Left kidney (tissue), 2 donors: ENCODE data around the gene RIN1. TPM values are rescaled to one million over a fixed set of nuclear protein-coding genes. Genes with fewer than 3 reads are reported as not detected.

Experiments used
- DNase-seq: peaks from one replicate; pipeline ENCODE4 v3.0.0-alpha.2; 2013
- polyA plus RNA-seq: library from polyadenylated mRNA; unstranded; fragments of 120-200 nt; gene quantifications from one replicate; pipeline ENCODE4 v1.2.1, GENCODE V29; 2013; ENCODE audit not compliant: insufficient read length

The RIN1 gene
- polyA plus RNA-seq, 1 donor: 1.6 TPM

DNA sequence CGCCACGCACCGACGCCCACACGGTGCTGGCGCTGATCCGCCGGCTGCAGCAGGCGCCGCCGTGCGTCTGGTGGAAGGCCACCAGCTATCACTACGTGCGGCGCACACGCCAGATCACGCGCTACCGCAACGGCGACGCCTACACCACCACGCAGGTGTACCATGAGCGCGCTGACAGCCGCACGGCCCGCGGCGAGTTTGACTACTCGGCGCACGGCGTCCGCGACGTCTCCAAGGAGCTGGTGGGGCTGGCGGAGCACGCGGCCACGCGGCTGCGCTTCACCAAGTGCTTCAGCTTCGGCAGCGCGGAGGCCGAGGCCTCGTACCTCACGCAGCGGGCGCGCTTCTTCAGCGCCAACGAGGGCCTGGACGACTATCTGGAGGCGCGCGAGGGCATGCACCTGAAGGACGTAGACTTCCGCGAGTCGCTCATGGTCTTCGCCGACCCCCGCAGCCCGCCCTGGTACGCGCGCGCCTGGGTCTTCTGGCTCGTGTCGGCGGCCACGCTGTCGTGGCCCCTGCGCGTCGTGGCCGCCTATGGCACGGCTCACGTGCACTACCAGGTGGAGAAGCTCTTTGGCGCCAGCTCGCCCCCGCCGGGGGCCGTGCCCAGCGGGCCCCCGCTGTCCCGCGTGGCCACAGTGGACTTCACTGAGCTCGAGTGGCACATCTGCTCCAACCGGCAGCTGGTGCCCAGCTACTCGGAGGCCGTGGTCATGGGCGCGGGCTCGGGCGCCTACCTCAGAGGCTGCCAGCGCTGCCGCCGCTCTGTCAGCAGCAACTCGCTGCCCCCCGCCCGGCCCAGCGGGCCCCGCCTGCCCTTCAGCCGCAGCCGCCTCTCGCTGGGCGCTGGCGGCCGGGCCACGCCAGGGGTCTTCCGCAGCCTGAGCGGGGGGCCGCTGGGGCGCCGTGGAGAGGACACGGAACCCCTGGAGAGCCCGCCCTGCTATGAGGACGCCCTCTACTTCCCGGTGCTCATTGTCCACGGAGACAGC is 41.3 kb downstream of the RIN1 start:
- no peak for DNase-seq

DNA sequence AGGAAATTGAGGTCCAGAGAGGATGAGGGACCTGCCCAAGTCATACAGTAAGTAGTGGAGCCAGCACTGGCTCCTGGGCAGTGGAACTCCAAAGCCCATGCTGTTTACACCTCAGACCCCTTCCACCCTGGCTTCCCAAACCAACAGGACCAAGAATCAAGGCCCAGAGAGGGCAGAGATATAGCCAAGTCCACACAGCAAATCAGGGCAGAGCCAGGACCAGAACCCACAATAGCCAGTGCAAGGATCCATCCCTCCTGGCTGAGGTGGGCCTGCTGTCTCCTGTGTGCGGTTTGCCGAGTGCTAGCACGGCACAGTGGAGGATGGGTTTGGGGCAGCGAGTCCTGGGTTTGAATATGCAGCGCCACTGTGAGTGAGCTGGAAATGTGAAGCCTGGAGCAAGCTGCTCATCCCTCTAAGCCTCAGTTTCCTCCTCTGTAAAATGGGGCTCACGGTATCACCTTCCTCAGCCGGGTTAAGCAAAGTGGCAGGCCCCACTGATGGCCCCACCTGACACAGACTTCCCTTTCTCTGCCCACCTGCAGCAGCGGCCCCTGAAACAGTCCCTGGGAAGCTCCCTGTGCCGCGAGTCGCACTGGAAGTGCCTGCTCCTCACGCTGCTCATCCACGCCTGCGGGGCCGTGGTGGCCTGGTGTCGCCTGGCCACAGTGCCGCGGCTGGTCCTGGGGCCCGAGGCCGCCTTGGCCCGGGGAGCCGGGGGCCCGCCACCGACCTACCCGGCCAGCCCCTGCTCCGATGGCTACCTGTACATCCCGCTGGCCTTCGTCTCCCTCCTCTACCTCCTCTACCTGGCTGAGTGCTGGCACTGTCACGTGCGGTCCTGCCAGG is 42.2 kb downstream of the RIN1 start:
- no peak for DNase-seq

DNA sequence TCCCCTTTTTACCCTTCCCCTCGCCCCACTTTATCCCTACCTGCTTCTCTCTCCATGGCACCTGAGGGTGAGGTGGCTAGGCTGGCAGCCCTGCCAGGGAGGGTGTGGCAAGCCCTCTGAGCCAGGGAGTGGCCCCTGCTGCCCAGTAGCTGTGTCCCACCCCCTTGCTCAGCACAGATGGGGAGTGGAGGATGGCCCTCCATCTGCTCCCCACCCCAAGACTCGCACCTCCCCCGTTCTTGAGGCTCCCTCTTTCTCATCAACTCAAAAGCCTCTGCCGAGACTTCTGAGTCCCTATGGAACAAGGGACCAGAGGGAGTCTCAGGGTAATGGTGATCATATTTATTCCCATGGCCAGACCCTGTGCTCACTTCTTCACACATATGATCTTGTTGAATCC is 42.9 kb downstream of the RIN1 start:
- no peak for DNase-seq

DNA sequence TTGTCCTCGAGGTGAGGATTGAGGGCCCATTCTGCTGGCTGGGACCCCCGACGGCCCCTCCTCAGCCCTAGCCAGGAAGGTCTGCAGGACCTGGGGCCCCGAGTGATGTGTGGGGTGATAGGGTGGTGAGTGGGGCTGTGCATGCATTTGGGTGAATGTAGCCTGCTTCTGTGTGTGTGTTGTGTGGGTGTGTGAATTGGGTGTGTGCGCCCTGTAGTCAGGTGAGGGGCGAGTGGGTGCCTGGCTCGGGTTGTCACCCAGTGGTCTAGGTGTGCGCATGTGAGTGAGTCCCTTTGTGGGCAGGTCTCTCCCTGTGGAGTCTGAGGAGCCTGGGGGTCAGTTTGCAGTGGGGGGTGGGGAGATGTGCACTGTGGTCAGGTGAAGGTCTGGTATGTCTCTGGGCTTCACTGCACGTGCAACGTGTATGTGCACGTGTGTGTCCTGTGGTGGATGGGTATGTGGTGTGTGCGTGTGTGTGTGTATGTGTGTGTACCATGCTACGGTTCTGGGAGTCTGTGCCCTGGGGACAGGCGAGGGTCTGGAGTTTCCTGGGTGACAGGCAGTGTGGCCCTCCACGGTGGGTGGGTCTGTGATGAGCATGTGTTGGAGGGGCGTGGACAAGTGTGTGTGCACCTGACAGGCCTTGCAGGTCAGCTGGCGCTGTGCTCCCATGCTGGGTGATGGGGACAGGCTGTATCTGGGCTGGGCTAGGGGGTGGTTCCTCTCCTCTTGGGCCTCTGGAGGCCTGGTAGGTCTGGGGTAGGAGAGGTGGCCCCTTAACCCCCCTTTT is 43.5 kb downstream of the RIN1 start:
- no peak for DNase-seq

DNA sequence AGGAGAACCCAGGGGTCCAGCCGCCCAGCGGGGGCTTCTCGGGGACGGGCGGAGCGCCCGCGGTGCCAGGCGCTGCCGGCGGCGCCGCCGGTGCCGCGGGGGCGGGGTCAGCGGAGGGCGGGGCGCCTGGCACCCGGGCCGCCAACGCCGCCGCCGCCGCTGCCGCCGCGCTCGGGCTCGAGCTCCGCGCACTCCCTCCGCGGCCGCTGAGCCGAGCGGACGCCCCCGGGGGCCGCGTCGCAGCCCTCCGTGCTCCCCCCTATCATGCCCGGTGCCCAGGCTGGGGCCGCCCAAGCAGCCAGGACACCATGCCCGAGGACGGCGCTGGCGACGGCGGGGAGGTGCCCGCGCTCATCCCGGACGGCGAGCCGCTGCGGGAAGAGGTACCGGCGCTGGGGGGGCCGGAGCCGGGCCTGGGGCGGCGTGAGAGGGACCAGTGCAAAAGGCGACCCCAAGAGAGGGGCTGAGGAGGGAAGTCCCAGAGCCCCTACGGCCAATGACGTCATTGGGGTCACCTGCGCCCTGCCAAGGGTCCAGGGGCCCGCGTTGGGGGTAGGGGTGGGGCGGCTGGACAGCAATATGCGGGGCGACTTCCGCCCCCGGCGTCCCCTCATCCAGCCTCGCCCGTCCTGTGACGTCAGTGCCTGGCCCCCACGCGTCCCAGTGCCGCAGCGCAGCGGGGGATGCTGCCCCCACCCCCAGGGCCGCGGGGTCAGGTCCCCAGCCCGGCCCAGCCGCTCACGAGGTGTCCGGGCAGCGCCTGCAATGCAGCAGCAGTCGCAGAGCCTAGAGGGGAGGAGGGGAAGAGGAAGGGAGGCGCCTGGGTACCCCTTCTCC is 44.3 kb downstream of the RIN1 start, which contains the start of gene TMEM151A:
TSS of gene TMEM151A (plus strand) at position 189 of the 837 bp plus-strand sequence. CDS start at position 309, 120 bp downstream.
- no peak for DNase-seq

DNA sequence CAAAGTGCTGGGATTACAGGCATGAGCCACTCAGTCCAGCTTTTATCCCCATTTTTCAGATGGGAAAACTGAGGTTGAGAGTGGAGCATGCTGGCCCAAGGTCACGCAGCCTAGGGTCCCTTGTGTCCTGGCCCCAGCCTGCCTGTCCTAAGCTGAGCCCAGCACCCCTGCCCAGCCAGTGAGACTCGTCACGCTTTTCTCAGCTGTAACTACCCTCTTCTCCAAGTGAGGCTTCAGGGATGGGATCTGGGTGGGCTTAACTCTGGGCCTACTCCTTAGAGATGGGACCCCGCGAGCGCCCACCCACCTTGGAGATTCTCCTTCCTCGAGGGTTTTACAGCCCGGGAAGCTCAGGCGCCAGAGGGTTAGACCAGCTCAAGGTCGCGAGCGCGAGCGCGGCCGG is 44.9 kb downstream of the RIN1 start:
- no peak for DNase-seq

DNA sequence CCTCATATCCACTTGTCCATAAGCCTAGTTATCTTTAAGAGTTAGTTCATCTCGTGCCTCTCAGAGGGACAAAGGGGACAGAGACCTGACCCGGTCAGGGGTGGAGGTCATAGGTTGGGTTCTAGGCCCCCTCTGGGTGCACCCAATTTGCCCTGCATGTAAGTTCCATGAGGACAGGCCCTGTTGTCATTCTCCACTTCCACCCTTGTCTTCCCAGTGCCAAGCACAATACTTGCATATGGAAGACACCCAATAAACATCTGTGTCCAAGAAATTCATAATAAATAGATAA is 46.0 kb downstream of the RIN1 start:
- no peak for DNase-seq

DNA sequence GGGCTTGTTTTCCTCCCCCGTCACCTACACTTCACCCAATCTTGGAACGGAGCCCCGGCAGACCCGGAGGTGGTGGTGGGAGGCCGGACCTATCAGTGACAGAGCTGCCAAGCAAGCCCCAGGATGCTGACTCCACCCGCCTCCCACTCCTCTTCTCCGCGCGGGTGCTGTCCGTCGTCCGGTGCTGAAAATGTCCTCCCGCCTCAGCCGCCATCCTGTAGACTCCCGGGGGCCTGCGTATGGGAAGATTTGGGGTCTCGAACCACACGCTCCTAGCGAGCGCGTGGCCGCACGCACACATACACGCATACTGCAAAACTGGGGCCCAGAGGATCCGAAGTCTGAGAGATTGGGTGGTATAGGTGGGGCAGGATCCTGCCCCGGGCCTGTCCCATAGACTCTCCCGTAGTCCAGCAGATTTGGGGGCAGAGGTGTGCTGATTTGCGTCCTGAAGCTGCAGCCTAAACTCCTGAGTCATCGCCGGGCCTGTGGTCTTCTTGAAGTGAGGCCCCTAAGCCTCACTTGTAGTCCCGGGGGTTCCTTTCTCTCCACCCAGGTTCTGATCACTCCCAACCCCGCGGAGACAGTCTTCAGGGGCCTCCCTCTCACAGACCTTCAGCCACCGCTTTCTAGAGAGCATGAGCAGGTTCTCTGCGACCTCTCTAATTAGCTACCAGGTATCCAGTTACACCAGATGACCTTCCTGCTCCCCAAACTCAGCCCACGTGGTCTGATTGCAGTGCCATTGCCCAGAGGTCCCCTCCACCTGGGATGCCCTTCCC is 46.5 kb downstream of the RIN1 start:
- peak; percentile 79 for DNase-seq

DNA sequence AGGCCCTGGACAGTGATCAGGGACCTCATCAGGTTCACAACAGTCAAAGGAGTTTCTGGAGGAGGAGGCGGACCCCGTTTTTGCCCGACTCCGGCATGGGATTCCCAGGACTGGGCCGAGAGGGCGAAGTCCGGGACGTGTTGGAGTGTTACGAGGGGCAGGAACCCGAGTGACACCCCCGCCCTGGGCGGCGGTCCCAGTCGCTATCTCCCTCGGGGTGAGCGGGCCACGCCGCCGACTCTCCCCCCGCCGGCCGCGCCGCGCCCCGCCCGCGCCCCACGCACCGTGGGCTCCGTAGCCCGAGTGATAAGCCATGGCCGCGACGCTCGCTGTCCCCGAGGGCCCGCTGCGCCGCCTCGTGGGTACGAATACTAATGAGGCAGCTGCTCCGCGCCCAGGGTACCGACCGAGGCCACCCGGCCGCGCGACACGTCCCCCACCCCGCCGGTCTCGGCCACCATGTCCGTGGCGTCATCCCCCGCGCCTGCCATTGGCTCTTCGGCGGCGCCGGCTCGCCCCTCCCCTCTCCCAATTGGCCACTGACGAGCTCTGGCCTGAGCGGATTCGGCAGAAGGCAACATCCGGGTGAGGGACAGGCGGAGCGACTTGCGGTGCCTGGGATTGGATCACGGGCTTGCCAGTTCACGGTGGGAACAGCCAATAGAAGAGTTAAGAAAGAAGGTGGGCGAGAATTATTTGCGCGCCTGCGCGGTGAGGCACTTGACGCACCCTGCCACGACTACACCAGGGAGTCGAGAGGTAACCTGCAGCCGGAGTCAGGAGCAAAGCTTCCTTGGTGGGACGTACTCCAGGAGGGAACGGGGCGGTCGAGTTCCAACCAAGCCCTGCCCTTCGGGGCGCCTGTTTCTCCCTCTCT is 47.3 kb downstream of the RIN1 start, which contains the start of gene YIF1A:
TSS of gene YIF1A (minus strand) at position 473 of the 877 bp plus-strand sequence. CDS start at position 315, 158 bp downstream.
- DNase-seq: peak; percentile 97

DNA sequence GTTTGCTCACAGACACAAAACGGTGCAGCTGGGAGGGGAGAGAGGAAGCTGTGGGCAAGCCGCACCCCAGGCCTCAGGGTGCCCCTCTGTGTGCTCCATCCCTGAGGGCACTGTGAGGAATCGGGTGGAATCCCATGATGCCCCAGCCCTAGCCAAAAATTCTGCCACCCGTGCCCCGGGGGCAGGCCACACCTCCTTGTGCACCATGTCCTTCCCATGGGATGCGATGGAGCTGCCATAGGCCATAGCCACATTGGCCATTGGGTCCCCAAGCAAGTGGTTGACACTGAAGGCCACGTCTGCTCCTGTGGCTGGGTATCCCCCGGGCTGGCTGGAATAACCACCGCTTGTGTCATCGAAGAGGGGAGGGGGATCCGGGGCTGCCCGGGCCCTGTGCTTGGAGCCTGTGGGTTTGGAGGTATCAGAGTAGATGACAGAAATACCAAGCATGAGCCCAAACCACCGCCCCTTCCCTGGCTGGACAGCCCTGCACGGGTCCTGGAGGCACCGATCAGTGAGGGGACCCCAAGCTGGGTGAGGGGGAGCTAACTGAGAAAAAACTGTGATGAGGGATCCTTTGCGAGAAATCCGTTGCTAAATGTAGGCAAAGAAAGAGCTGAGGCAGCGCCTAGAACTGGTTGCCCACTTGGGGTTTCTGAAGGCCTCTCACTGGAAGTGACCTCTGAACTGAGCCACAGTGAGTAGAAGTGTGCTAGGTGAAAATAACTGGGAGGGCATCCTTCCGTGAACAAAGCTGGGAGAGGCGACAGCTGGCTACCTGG is 48.2 kb downstream of the RIN1 start:
- DNase-seq: no peak

DNA sequence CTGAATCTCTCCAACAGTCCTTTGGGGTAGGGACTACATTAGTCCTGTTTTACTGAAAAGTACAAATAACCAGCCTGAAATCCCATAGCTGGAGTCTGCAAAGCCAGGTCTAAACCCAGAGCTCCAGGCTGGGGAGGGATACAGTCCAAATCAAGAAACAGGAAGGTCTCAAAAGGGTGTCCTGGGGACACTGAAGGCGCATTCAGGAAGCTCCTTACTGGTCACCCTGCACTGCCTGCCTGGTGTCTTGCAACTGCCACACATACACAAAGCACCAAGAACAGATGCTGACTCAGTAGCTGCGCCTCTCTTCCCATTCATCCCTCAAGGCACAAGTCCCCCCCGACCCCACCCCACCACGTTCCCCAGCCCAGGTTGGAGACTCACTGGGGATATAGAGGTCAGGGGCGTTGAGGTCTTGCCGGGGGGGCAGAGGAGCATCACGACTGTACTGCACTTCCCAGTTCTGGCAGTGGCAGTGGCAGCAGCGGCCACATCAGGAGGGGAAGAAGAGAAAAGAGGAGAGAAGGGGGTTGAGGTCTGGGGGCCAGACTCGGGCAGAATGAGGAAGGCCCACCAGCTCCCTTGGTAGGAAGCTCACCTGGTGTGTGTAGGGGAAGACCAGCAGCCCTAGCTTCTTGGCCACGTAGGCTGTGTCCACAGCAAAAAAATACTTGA is 48.9 kb downstream of the RIN1 start:
- no peak for DNase-seq

DNA sequence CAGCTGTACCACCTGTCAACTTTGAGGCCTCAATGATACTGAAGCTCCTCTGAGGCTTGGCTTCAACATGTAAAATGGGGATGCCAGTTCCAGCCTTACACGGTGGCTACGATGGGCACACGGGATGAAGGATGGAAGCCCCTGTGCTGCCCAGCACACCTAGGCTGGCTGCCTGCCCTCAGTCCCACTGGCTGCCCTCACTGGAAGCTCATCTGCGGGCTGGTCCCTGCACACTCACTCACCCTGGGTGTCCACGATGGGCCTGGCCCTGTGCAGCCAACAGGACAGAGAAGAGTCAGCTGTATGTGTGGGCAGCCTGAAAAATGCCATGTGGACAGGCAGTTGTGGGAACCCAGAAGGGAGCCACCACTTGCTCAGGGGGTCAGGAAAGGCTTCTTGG is 49.5 kb downstream of the RIN1 start:
- no peak for DNase-seq

DNA sequence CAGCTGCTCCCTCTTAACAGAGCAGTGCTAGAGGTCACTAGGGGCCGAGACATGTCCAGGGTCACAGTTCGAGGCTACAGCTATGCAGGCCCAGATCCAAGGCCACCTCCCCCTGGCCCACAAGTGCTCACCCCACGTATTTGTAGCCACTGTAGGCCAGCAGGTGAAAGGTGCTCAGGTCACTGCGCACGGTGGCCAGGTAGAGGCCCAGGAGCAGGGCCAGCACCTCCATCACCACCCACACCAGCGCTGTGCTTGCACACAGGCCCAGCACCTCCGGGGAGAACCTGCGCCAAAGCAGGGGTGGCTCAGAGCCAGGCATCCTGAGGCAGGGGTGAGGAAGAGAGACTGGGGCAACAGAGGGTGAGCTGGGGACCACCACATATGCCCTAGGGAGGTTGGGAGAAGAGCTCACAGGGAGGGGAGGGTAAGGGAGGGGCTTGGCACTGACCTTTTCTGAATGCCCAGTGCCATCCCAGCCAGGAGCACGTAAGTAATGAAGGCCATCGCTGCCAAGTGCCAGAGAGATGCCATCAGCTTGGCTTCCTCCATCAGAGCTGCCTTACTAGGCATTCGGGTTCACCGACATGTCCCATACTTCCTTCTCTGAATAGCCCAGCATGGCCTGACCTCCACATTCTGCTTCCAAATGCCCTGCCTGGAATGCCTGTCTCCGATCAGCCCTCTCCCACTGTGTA is 50.8 kb downstream of the RIN1 start:
- DNase-seq: no peak

DNA sequence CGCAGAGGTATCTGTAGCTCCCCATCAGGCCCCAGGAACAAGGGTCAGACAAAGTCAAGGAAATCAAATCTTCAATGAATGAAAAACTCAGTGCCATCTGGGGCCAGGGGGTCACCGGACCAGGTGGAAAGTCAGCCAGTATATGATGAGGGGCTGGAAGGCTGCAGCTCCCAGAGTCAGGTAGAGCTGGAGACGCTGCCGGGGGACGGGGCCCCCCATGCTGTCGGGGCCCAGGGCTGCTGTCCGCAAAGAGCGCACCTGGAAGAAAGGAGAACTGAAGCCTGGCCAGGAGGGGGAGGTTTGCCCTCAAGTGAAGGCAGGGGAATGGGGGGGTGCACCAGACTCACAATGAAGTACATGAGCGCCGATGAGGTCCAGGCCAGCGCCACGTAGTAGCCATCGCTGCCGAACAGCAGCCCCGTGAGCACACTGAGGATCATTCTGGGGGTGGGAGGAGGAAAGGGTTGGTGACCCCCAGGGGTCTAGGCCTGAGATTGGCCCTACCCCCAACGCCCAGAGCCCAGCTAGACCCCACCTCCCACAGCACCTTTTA is 51.6 kb downstream of the RIN1 start:
- DNase-seq: no peak

DNA sequence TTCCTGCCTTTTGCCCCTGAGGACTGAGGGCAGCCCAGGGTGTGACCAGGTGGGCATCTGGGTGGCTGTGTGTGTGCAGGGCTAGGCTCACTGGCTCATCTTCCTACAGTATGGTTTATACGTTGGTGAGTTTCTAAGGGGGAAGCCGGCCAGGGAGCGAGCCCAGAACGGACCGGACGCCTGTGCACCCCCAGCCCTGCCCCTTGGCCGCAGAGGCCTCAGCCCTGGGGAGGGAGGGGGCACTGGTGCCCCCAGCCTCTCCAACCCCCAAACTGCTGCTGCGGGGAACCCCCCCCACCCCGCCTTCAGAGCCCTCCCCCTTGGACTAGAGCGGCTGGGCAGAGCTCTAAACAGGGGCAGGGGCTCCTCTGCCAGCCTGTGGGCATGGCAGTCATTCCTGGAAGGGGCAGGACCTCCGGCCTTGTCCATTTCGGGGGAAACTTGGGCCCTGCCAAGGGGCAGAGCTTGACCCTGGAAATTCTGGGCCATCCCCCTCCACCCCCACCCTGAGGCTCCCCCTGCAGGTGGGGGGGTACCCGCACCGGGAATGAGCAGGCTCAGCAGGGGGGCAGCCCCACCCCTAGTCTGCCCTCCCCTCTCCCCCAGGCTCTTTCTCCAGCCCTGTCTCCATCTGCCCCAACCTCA is 52.7 kb downstream of the RIN1 start:
- DNase-seq: no peak
